Keratinocyte (primary cell): ENCODE data around the gene PPM1H. TPM values are rescaled to one million over a fixed set of nuclear protein-coding genes. Genes with fewer than 3 reads are reported as not detected.

Experiments used
- DNase-seq: peaks from one replicate; pipeline ENCODE4 v3.0.0-alpha.2; 2011; ENCODE audit warnings: low read depth, missing footprints, low spot score
- FAIRE-seq: peaks from 2 replicates; lab custom pipeline; 2011; peaks lifted over from hg19 to GRCh38; lab: Jason Lieb, UNC
- H2AFZ ChIP-seq: 2 replicates; pipeline ENCODE4 v1.6.0; 2012; ENCODE audit warnings: low read length, control low read depth, inconsistent platforms; ENCODE audit not compliant: control insufficient read depth
- H3K27ac ChIP-seq: 2 replicates; pipeline ENCODE4 v1.5.1; 2011; ENCODE audit warnings: low read length; ENCODE audit not compliant: control insufficient read depth, insufficient read depth
- H3K27me3 ChIP-seq: 3 replicates; pipeline ENCODE4 v1.6.0; 2011; ENCODE audit warnings: low read length; ENCODE audit not compliant: control insufficient read depth, insufficient read depth; ENCODE audit errors: extremely low read depth
- H3K36me3 ChIP-seq, 2 experiments: 2 replicates in 1 of 2; 3 replicates in 1 of 2; pipeline ENCODE4 v1.5.1; 2011; ENCODE audit warnings: low read length in 2 of 2, mild to moderate bottlenecking in 1 of 2; ENCODE audit not compliant: control insufficient read depth in 2 of 2, insufficient read depth in 2 of 2; ENCODE audit errors: extremely low read depth in 1 of 2
- H3K4me1 ChIP-seq: 3 replicates; pipeline ENCODE4 v1.5.1; 2011; ENCODE audit warnings: low read length; ENCODE audit not compliant: control insufficient read depth, insufficient read depth; ENCODE audit errors: extremely low read depth
- H3K4me2 ChIP-seq: 3 replicates; pipeline ENCODE4 v1.6.0; 2011; ENCODE audit warnings: low read depth, low read length; ENCODE audit not compliant: control insufficient read depth, insufficient read depth; ENCODE audit errors: extremely low read depth
- H3K4me3 ChIP-seq, 3 experiments: fragments of 200-600 bp in 1 of 3; sonication (generic) in 1 of 3; 2 replicates in 2 of 3; 3 replicates in 1 of 3; pipeline ENCODE4 v1.5.1; 2011 to 2016; ENCODE audit warnings: low read length in 3 of 3, mild to moderate bottlenecking in 3 of 3, control low read depth in 2 of 3, inconsistent platforms in 1 of 3, low read depth in 1 of 3, mixed read lengths in 1 of 3, mixed run types in 1 of 3, moderate library complexity in 1 of 3; ENCODE audit not compliant: control insufficient read depth in 2 of 3, insufficient read depth in 2 of 3; ENCODE audit errors: extremely low read depth in 1 of 3
- H3K79me2 ChIP-seq: 2 replicates; pipeline ENCODE4 v1.6.0; 2012; ENCODE audit warnings: low read length; ENCODE audit not compliant: control insufficient read depth, insufficient read depth
- H3K9ac ChIP-seq: 3 replicates; pipeline ENCODE4 v1.6.0; 2011; ENCODE audit warnings: low read length; ENCODE audit not compliant: control insufficient read depth, insufficient read depth; ENCODE audit errors: extremely low read depth
- H3K9me1 ChIP-seq: 3 replicates; pipeline ENCODE4 v1.6.0; 2011; ENCODE audit warnings: low read length; ENCODE audit not compliant: control insufficient read depth, insufficient read depth; ENCODE audit errors: extremely low read depth
- H3K9me3 ChIP-seq: 2 replicates; pipeline ENCODE4 v1.5.1; 2012; ENCODE audit warnings: low read depth, low read length; ENCODE audit not compliant: control insufficient read depth
- H4K20me1 ChIP-seq: 3 replicates; pipeline ENCODE4 v1.6.0; 2011; ENCODE audit warnings: low read length; ENCODE audit not compliant: control insufficient read depth, insufficient read depth; ENCODE audit errors: extremely low read depth
- CTCF ChIP-seq, 3 experiments: IDR thresholded peaks in 1 of 3; conservative IDR thresholded peaks in 1 of 3; optimal IDR thresholded peaks in 1 of 3; 2 replicates in 2 of 3; 3 replicates in 1 of 3; pipeline versions ENCODE3 to v1.5.1; 2011; ENCODE audit warnings: low read length in 3 of 3, mild to moderate bottlenecking in 3 of 3, moderate library complexity in 2 of 3, control low read depth in 1 of 3, inconsistent platforms in 1 of 3; ENCODE audit not compliant: insufficient read depth in 2 of 3; ENCODE audit errors: extremely low read depth in 1 of 3
- EZH2 ChIP-seq: IDR thresholded peaks from one replicate; pipeline ENCODE4 v1.6.1; 2012; ENCODE audit warnings: inconsistent platforms, mild to moderate bottlenecking, low read length, moderate library complexity
- dilution Hi-C: fragments of 300-500 bp; cut with MboI; formaldehyde crosslinking; loops from one replicate; pipeline ENCODE4 v1.7.0; 2020; ENCODE audit warnings: low sequenced_read_pairs; ENCODE audit not compliant: extremely low pct_ligation_motif_present
- polyA plus RNA-seq, 5 experiments: library from polyadenylated mRNA; depleted of rRNA in 3 of 5; stranded (reverse) in 3 of 5; stranded (forward) in 1 of 5; unstranded in 1 of 5; fragments of >200 nt; gene quantifications; 1 replicate in 1 of 5; 2 replicates in 3 of 5; 3 replicates in 1 of 5; pipeline versions ENCODE4 v1.2.1 to v1.2.3, GENCODE V29; 2011 to 2012; ENCODE audit warnings: missing spikeins in 2 of 5, low read depth in 1 of 5, low replicate concordance in 1 of 5

The PPM1H gene
- polyA plus RNA-seq, 1 donor (not counting 4 experiments of a cell fraction or from before 2014, with no cell fraction given), result 0.09 TPM

DNA sequence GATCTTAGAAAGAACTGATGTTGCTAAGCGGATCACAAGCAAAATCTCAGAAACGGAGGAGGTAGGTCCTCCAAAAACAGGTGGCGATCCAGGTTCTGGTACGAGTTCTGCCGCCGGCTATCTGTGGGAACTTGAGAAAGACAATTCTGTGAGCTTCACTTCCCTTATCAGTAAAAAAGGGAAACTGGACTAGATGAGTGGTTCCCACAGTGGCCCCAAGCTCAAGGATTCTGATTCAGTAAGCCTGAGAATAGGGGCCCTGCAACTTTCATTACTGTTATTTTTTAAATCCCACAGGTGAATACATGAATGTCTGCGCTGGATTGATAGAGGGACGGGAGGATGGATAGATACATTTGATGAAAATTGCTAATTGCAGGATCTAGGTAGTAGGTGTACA is 160.2 kb downstream of the PPM1H start:
- no peak for TF ChIP-seq CTCF (optimal IDR thresholded peaks at IDR 0.05 in 1 of 3, IDR thresholded peaks at IDR 0.05 in 1 of 3, conservative IDR thresholded peaks at IDR 0.05 in 1 of 3; ENCODE audit: extremely low read depth in 1 of 3, insufficient read depth in 2 of 3, low read length in 3 of 3)
- no peak for TF ChIP-seq EZH2
- no peaks in the 10 kb centered on the region for H3K36me3 ChIP-seq
- H3K27ac ChIP-seq, result no peak overlapping the region
- no peak overlapping the region for H2AFZ ChIP-seq
- no peak for FAIRE-seq
- H3K9me1 ChIP-seq, result no peaks in the 10 kb centered on the region
- no peaks in the 10 kb centered on the region for H4K20me1 ChIP-seq
- H3K27me3 ChIP-seq, result no peaks in the 10 kb centered on the region
- H3K79me2 ChIP-seq, result no peaks in the 10 kb centered on the region
- H3K9ac ChIP-seq, result no peak overlapping the region
- no peak overlapping the region for H3K4me3 ChIP-seq
- dilution Hi-C loops, result loop anchor here (25.0 kb wide), 1 partner anchor 162 kb away; no protein-coding TSS in a partner anchor
- H3K9me3 ChIP-seq, result no peaks in the 10 kb centered on the region
- H3K4me2 ChIP-seq, result no peak overlapping the region
- no peak for DNase-seq
- H3K4me1 ChIP-seq, result peaks cover 4% of the 10 kb centered on the region

GRCh38 chr12:62772416-62772955 is 162.5 kb downstream of the PPM1H start:
- Histone ChIP-seq H3K27me3 (no peaks in the 10 kb centered on the region), H3K79me2 (no peaks in the 10 kb centered on the region), H3K27ac (no peak overlapping the region), H3K9me1 (no peaks in the 10 kb centered on the region), H3K4me1 (peaks cover 11% of the 10 kb centered on the region), H4K20me1 (no peaks in the 10 kb centered on the region), H3K4me2 (no peak overlapping the region), H3K4me3 (no peak overlapping the region), H2AFZ (no peak overlapping the region), H3K36me3 (no peaks in the 10 kb centered on the region), H3K9ac (no peak overlapping the region), H3K9me3 (no peaks in the 10 kb centered on the region)
- dilution Hi-C loops, result no loop called here
- FAIRE-seq (peak; percentile 17), DNase-seq (no peak)
- no peak for TF ChIP-seq CTCF (optimal IDR thresholded peaks at IDR 0.05 in 1 of 3, IDR thresholded peaks at IDR 0.05 in 1 of 3, conservative IDR thresholded peaks at IDR 0.05 in 1 of 3; ENCODE audit: extremely low read depth in 1 of 3, insufficient read depth in 2 of 3, low read length in 3 of 3)
- TF ChIP-seq EZH2, result no peak
